SK-N-MC (cell line): ENCODE results near the gene ZSWIM8.
"Not testable (repeated sequence)": the region's sequence is repeated elsewhere in the genome, so short reads cannot be mapped to it uniquely, and the experiment has no call there.

ENCODE experiments used
- DNase-seq: peaks from one replicate; pipeline ENCODE4 v3.0.0-alpha.2; 2011; ENCODE audit warnings: low read depth, low spot score
- H3K27ac ChIP-seq: fragments of 200-600 bp; sonication (generic); 2 replicates; pipeline ENCODE4 v1.5.1; 2016; ENCODE audit warnings: mixed run types
- H3K36me3 ChIP-seq: fragments of 200-600 bp; sonication (generic); 2 replicates; pipeline ENCODE4 v1.6.1; 2017; ENCODE audit warnings: antibody characterized with exemption, low read length, mixed read lengths; ENCODE audit not compliant: insufficient read depth
- H3K4me3 ChIP-seq: fragments of 200-600 bp; sonication (generic); 2 replicates; pipeline ENCODE4 v1.5.1; 2016
- H3K9ac ChIP-seq: fragments of 200-600 bp; sonication (generic); 2 replicates; pipeline ENCODE4 v1.8.0; 2017; ENCODE audit warnings: mixed run types, mixed read lengths; ENCODE audit not compliant: insufficient read length
- H3K9me3 ChIP-seq: fragments of 200-600 bp; sonication (generic); 2 replicates; pipeline ENCODE4 v1.6.1; 2017; ENCODE audit warnings: low read depth, mild to moderate bottlenecking, antibody characterized with exemption, low read length, moderate library complexity, mixed read lengths
- EZH2 ChIP-seq: fragments of 200-600 bp; sonication (generic); IDR thresholded peaks from one replicate; pipeline ENCODE4 v1.6.1; 2017; ENCODE audit warnings: antibody characterized with exemption
- FOXP2 ChIP-seq: optimal IDR thresholded peaks from 2 replicates; pipeline ENCODE3; 2011; ENCODE audit warnings: mild to moderate bottlenecking, moderate library complexity; ENCODE audit not compliant: insufficient read depth; ENCODE audit errors: extremely low read length, control extremely low read depth
- POLR2AphosphoS5 ChIP-seq: IDR thresholded peaks from 2 replicates; pipeline ENCODE4 v1.6.1; 2012; ENCODE audit warnings: mild to moderate bottlenecking, low read depth, low read length, borderline replicate concordance

The ZSWIM8 gene

GRCh38 chr10:73780966-73781365 is 4.4 kb upstream of the ZSWIM8 start:
- TF ChIP-seq EZH2 (no peak), FOXP2 (no peak), POLR2AphosphoS5 (no peak)
- Histone ChIP-seq H3K9ac (peak overlapping the region; percentile 87), H3K27ac (no peak overlapping the region), H3K36me3 (no peaks in the 10 kb centered on the region; the same call in 1 of the 2 replicates), H3K4me3 (peak overlapping the region; percentile 86), H3K9me3 (no peaks in the 10 kb centered on the region)
- no peak for DNase-seq

GRCh38 chr10:73781548-73781878 is 3.9 kb upstream of the ZSWIM8 start:
- H3K9me3 ChIP-seq, result no peaks in the 10 kb centered on the region
- no peak for DNase-seq

DNA sequence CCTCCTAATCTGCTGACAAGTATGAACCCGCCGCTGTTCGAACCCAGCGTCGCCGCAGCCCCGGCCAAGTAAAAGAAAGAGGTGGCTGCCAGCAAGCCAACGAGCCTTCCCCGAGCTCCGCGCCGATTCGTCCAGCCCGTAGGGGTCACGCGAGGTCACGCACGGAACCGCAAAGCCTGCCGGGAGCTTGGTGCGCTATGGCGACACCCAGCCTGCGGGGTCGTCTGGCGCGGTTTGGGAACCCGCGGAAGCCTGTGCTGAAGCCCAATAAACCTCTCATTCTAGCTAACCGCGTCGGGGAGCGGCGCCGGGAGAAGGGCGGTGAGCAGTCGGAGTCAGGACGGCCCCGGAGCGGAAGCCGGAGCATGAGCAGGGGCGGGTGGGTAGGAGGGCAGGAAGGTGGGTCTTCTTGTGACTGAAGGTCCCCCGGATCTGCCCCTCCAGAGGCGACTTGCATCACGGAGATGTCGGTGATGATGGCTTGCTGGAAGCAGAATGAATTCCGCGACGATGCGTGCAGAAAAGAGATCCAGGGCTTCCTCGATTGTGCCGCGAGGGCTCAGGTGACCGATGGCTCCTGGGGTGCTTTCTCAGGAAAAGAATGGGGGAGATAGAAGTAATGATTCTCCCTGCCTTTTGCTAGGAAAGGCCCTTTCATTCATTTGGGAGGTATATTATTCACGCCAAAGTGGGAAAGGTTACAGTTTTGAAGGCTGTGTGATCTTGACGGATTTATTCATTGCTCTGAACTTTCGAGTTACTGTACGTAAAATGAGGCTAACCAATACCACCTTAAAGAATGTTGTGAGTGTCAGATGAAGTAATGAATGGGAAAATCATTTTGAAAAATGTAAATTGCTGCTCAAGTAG is 3.3 kb upstream of the ZSWIM8 start, which contains the start of gene CHCHD1:
TSS of gene CHCHD1 (plus strand) at position 170 of the 870 bp plus-strand sequence. CDS start at position 198, 28 bp downstream.
- TF ChIP-seq EZH2, result no peak
- peak; percentile 86 for TF ChIP-seq POLR2AphosphoS5
- TF ChIP-seq FOXP2, result no peak
- peak within 1 kb of the TSS; percentile 87 for H3K9ac ChIP-seq
- DNase-seq, result peak; percentile 10
- peak within 1 kb of the TSS; percentile 84 for H3K27ac ChIP-seq
- H3K4me3 ChIP-seq, result peak within 1 kb of the TSS; percentile 86
- no peaks in the 10 kb centered on the region; the same call in 1 of the 2 replicates for H3K36me3 ChIP-seq
- no peaks in the 10 kb centered on the region for H3K9me3 ChIP-seq

More at GRCh38 chr10:73781548-73781878, 3.9 kb upstream of the ZSWIM8 start:
- TF ChIP-seq FOXP2 (no peak), POLR2AphosphoS5 (no peak), EZH2 (no peak)
- peak overlapping the region; percentile 84; the same call in 1 of the 2 replicates for H3K27ac ChIP-seq
- peak overlapping the region; percentile 87 for H3K9ac ChIP-seq
- H3K4me3 ChIP-seq, result peak overlapping the region; percentile 86
- H3K36me3 ChIP-seq, result no peaks in the 10 kb centered on the region; the same call in 1 of the 2 replicates

GRCh38 chr10:73782749-73783085 is 2.7 kb upstream of the ZSWIM8 start:
- Histone ChIP-seq H3K27ac (peak overlapping the region; percentile 84), H3K9me3 (no peaks in the 10 kb centered on the region), H3K36me3 (no peaks in the 10 kb centered on the region; the same call in 1 of the 2 replicates), H3K9ac (peak overlapping the region; percentile 87), H3K4me3 (peak overlapping the region; percentile 86)
- DNase-seq, result no peak
- TF ChIP-seq FOXP2, result no peak
- TF ChIP-seq EZH2, result no peak
- TF ChIP-seq POLR2AphosphoS5, result no peak

- Histone ChIP-seq H3K36me3 (no peaks in the 10 kb centered on the region; the same call in 1 of the 2 replicates), H3K9ac (peak overlapping the region; percentile 76), H3K4me3 (peak overlapping the region; percentile 82), H3K27ac (no peak overlapping the region), H3K9me3 (no peaks in the 10 kb centered on the region)
- no peak for TF ChIP-seq EZH2
- no peak for TF ChIP-seq POLR2AphosphoS5
- no peak for TF ChIP-seq FOXP2
- DNase-seq, result no peak
These were observed 510 bp downstream of the ZSWIM8 start for GRCh38 chr10:73785721-73786511.

GRCh38 chr10:73786512-73786885 is 1.1 kb downstream of the ZSWIM8 start:
- no peak for DNase-seq
- TF ChIP-seq EZH2, result no peak
- Histone ChIP-seq H3K9ac (peak overlapping the region; percentile 76), H3K27ac (no peak overlapping the region), H3K4me3 (peak overlapping the region; percentile 82), H3K9me3 (no peaks in the 10 kb centered on the region), H3K36me3 (no peaks in the 10 kb centered on the region; the same call in 1 of the 2 replicates)

- H3K9ac ChIP-seq, H3K9me3 ChIP-seq, H3K27ac ChIP-seq, H3K4me3 ChIP-seq, DNase-seq, H3K36me3 ChIP-seq: not testable (repeated sequence)
These were observed 1.8 kb downstream of the ZSWIM8 start for GRCh38 chr10:73787031-73787800.

DNA sequence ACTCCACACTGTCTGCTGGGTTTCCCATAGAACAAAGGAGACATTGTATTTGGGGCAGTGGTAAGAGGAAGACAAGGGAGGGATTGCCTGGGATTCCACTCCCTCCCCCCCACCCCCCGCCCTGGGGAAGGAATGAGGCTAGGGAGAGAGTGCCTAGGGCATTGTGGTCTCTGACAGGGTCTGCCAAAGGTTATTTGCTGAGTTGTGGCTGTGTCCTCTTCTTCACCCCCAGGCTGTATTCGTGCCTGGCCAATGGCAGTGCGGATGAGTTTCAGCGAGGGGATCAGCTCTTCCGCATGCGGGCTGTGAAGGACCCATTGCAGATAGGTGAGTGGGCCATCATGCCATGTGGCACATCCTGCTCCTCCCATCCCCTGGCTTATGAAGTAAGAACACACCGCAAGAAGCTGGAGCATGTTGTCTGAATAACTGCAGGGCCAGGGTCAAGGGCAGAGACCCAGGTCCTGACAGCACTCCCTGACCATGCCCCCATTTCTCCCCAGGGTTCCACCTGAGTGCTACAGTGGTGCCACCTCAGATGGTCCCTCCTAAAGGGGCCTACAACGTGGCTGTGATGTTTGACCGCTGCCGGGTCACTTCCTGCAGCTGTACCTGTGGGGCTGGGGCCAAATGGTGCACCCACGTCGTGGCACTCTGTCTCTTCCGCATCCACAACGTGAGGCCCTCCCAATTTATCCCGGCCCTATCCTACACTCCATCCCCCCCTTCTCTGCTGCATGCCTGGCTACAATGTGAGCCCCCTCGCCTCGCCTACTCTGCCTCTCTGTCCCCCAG is 3.7 kb downstream of the ZSWIM8 start:
- TF ChIP-seq EZH2, result no peak
- TF ChIP-seq FOXP2, result no peak
- no peak for TF ChIP-seq POLR2AphosphoS5
- no peaks in the 10 kb centered on the region for H3K9me3 ChIP-seq
- no peak overlapping the region for H3K27ac ChIP-seq
- no peak overlapping the region for H3K9ac ChIP-seq
- no peaks in the 10 kb centered on the region; the same call in 1 of the 2 replicates for H3K36me3 ChIP-seq
- H3K4me3 ChIP-seq, result no peak overlapping the region
- DNase-seq, result no peak
